IMR-90 (cell line): Measurements from ENCODE around the gene CEP57L1. TPM values are rescaled to one million over a fixed set of nuclear protein-coding genes. Genes with fewer than 3 reads are reported as not detected.

Experiments
- ATAC-seq: fragments of 200-7000 bp; cut with Tn5 transposase; 2 replicates; pipeline ENCODE4 v1.9.1; 2020; ENCODE audit warnings: low read depth, mild to moderate bottlenecking, moderate library complexity
- BruUV-seq: library from RNA; stranded (reverse); fragments of 400-500 nt; replicated peaks from 2 replicates; lab custom pipeline; 2021; lab: Mats Ljungman, UMichigan
- CTCF ChIA-PET: fragments of 300-600 bp; formaldehyde crosslinking; extraction: SDS; loops from one replicate; lab custom pipeline; 2021; ENCODE audit warnings: antibody characterized with exemption; lab: Yijun Ruan, JAX
- POLR2A ChIA-PET: fragments of 300-600 bp; sonication (Branson Sonifier 250); formaldehyde crosslinking; loops from one replicate; lab custom pipeline; 2022; ENCODE audit warnings: antibody characterized with exemption; ENCODE audit not compliant: unreplicated experiment; lab: Charles Lee
- DNase-seq: peaks from one replicate; pipeline ENCODE4 v3.0.0; 2013
- H2AFZ ChIP-seq: replicated peaks from 2 replicates; pipeline ENCODE3; 2013; ENCODE audit warnings: low read length, mild to moderate bottlenecking; ENCODE audit not compliant: poor library complexity
- H2AK5ac ChIP-seq: 2 replicates; pipeline ENCODE4 v1.6.1; 2013; ENCODE audit warnings: low read depth, low read length, inconsistent platforms
- H2AK9ac ChIP-seq: replicated peaks from 2 replicates; pipeline ENCODE3; 2013; ENCODE audit warnings: mild to moderate bottlenecking, low read depth, low read length, moderate library complexity; ENCODE audit not compliant: poor library complexity
- H2BK120ac ChIP-seq: 2 replicates; pipeline ENCODE4 v1.6.1; 2013; ENCODE audit warnings: low read depth, low read length, inconsistent platforms
- H2BK15ac ChIP-seq: 3 replicates; pipeline ENCODE4 v1.6.1; 2013; ENCODE audit warnings: low read depth, low read length, inconsistent platforms
- H2BK20ac ChIP-seq: 2 replicates; pipeline ENCODE4 v1.6.1; 2013; ENCODE audit warnings: low read depth, mild to moderate bottlenecking, inconsistent platforms, low read length, moderate library complexity
- H2BK5ac ChIP-seq: 2 replicates; pipeline ENCODE4 v1.6.1; 2013; ENCODE audit warnings: mild to moderate bottlenecking, low read depth, low read length, inconsistent platforms; ENCODE audit not compliant: poor library complexity, severe bottlenecking
- H3K14ac ChIP-seq: replicated peaks from 2 replicates; pipeline ENCODE4 v1.6.1; 2013; ENCODE audit warnings: low read depth, low read length, inconsistent platforms
- H3K18ac ChIP-seq: 2 replicates; pipeline ENCODE4 v1.6.1; 2013; ENCODE audit warnings: low read depth, low read length, control low read depth
- H3K23ac ChIP-seq: 2 replicates; pipeline ENCODE4 v1.6.1; 2013; ENCODE audit warnings: low read depth, low read length, inconsistent platforms
- H3K27ac ChIP-seq: 2 replicates; pipeline ENCODE4 v1.5.1; 2013; ENCODE audit warnings: mild to moderate bottlenecking, control low read depth, low read length; ENCODE audit not compliant: insufficient read depth
- H3K27me3 ChIP-seq: 2 replicates; pipeline ENCODE4 v1.6.1; 2013; ENCODE audit warnings: low read length; ENCODE audit not compliant: control insufficient read depth, insufficient read depth
- H3K36me3 ChIP-seq: 2 replicates; pipeline ENCODE4 v1.6.1; 2013; ENCODE audit warnings: low read length, mixed read lengths; ENCODE audit not compliant: control insufficient read depth, insufficient read depth
- H3K4ac ChIP-seq: 2 replicates; pipeline ENCODE4 v1.6.1; 2013; ENCODE audit warnings: low read depth, low read length, inconsistent platforms
- H3K4me1 ChIP-seq: 2 replicates; pipeline ENCODE4 v1.6.1; 2013; ENCODE audit warnings: low read length, mixed read lengths; ENCODE audit not compliant: control insufficient read depth, insufficient read depth
- H3K4me2 ChIP-seq: 2 replicates; pipeline ENCODE4 v1.6.1; 2013; ENCODE audit warnings: low read depth, mild to moderate bottlenecking, control low read depth, low read length, moderate library complexity
- H3K4me3 ChIP-seq: 2 replicates; pipeline ENCODE4 v1.5.1; 2013; ENCODE audit warnings: low read depth, mild to moderate bottlenecking, control low read depth, low read length, moderate library complexity; ENCODE audit not compliant: insufficient read depth
- H3K56ac ChIP-seq: 2 replicates; pipeline ENCODE4 v1.6.1; 2013; ENCODE audit warnings: low read length, inconsistent platforms; ENCODE audit not compliant: insufficient read depth; ENCODE audit errors: extremely low read depth
- H3K79me1 ChIP-seq, 2 experiments: 2 replicates each; pipeline ENCODE4 v1.6.1; 2013; ENCODE audit warnings: low read length in 2 of 2, inconsistent platforms in 1 of 2, low read depth in 1 of 2
- H3K9ac ChIP-seq: 2 replicates; pipeline ENCODE4 v1.6.1; 2013; ENCODE audit warnings: low read depth, low read length, control low read depth
- H3K9me1 ChIP-seq: 2 replicates; pipeline ENCODE4 v1.6.1; 2013; ENCODE audit warnings: low read length, inconsistent platforms; ENCODE audit not compliant: insufficient read depth
- H3K9me3 ChIP-seq: 2 replicates; pipeline ENCODE4 v1.6.1; 2013; ENCODE audit warnings: low read length; ENCODE audit not compliant: control insufficient read depth, insufficient read depth
- H4K20me1 ChIP-seq: 2 replicates; pipeline ENCODE4 v1.6.1; 2013; ENCODE audit warnings: low read length, inconsistent platforms; ENCODE audit not compliant: insufficient read depth
- H4K5ac ChIP-seq: 2 replicates; pipeline ENCODE4 v1.6.1; 2013; ENCODE audit warnings: mild to moderate bottlenecking, low read depth, low read length, control low read depth
- H4K8ac ChIP-seq, 2 experiments: 2 replicates each; pipeline ENCODE4 v1.6.1; 2013; ENCODE audit warnings: low read depth in 2 of 2, low read length in 2 of 2, control low read depth in 1 of 2, inconsistent platforms in 1 of 2
- H4K91ac ChIP-seq: 2 replicates; pipeline ENCODE4 v1.6.1; 2013; ENCODE audit warnings: low read depth, low read length, inconsistent platforms; ENCODE audit not compliant: insufficient read depth
- BHLHE40 ChIP-seq: fragments of 150-350 bp; IDR thresholded peaks from 2 replicates; pipeline ENCODE4 v1.6.1; 2016; ENCODE audit warnings: mild to moderate bottlenecking, low read depth, low read length
- CEBPB ChIP-seq: IDR thresholded peaks from 2 replicates; pipeline ENCODE4 v1.6.1; 2012; ENCODE audit warnings: low read depth, low read length, improper control_type of control experiment
- CHD1 ChIP-seq: IDR thresholded peaks from 2 replicates; pipeline ENCODE4 v1.6.1; 2012; ENCODE audit warnings: low read depth, low read length, improper control_type of control experiment
- ELK1 ChIP-seq: fragments of 150-350 bp; IDR thresholded peaks from 2 replicates; pipeline ENCODE4 v1.6.1; 2016; ENCODE audit warnings: low read depth, mild to moderate bottlenecking, low read length, moderate library complexity, borderline replicate concordance
- FOS ChIP-seq: fragments of 150-350 bp; IDR thresholded peaks from 2 replicates; pipeline ENCODE4 v1.6.1; 2016; ENCODE audit warnings: low read depth, low read length
- MAFK ChIP-seq: IDR thresholded peaks from 2 replicates; pipeline ENCODE4 v1.6.1; 2012; ENCODE audit warnings: low read depth, low read length, improper control_type of control experiment
- MXI1 ChIP-seq: IDR thresholded peaks from 2 replicates; pipeline ENCODE4 v1.6.1; 2012; ENCODE audit warnings: low read depth, mild to moderate bottlenecking, low read length, moderate library complexity, borderline replicate concordance
- POLR2A ChIP-seq: IDR thresholded peaks from 2 replicates; pipeline ENCODE4 v1.6.1; 2012; ENCODE audit warnings: mild to moderate bottlenecking, low read depth, low read length
- RAD21 ChIP-seq: IDR thresholded peaks from 2 replicates; pipeline ENCODE4 v1.6.1; 2012; ENCODE audit warnings: low read length, improper control_type of control experiment
- RCOR1 ChIP-seq: IDR thresholded peaks from 2 replicates; pipeline ENCODE4 v1.6.1; 2012; ENCODE audit warnings: mild to moderate bottlenecking, low read length, improper control_type of control experiment; ENCODE audit not compliant: insufficient replicate concordance
- SMC3 ChIP-seq: fragments of 150-350 bp; IDR thresholded peaks from 2 replicates; pipeline ENCODE4 v1.6.1; 2016; ENCODE audit warnings: low read depth, mild to moderate bottlenecking, antibody characterized with exemption, low read length, moderate library complexity
- WGBS, 2 experiments: methylation state at CpG; one replicate each; pipeline versions ENCODE4 v1.1.5 to v1.1.7; 2013; ENCODE audit warnings: missing lambda C conversion rate in 2 of 2; ENCODE audit not compliant: insufficient read length in 1 of 2; ENCODE audit errors: extremely low coverage in 2 of 2; 5-methylcytosine and 5-hydroxymethylcytosine counted together
- dilution Hi-C: fragments of 300-500 bp; cut with HindIII; formaldehyde crosslinking; loops from one replicate; pipeline ENCODE4 v1.14.3; 2018; ENCODE audit warnings: low sequenced_read_pairs; ENCODE audit not compliant: unreplicated experiment
- in situ Hi-C: fragments of 300-500 bp; cut with MboI; formaldehyde crosslinking; loops from 3 replicates; pipeline ENCODE4 v1.14.3; 2019; ENCODE audit warnings: low sequenced_read_pairs, inconsistent platforms, mixed read lengths
- intact Hi-C: fragments of 100-400 bp; cut with micrococcal nuclease; formaldehyde crosslinking; loops from 2 replicates; pipeline ENCODE4 v1.10.0; 2022
- polyA plus RNA-seq, 3 experiments: library from polyadenylated mRNA; depleted of rRNA; stranded (reverse); fragments of >200 nt; gene quantifications; 2 replicates each; pipeline ENCODE4 v1.2.3, GENCODE V29; 2012; ENCODE audit warnings: low replicate concordance in 1 of 3
- total RNA-seq: library from RNA; depleted of rRNA; stranded (reverse); fragments of >200 nt; gene quantifications from 2 replicates; pipeline ENCODE4 v1.2.3, GENCODE V29; 2012

The CEP57L1 gene
- total and polyA plus RNA-seq, 2 of the 4 experiments (the other 2 are of a cell fraction): 10.3 to 21.9 TPM

GRCh38 chr6:109194880-109195279, 99.6 kb downstream of the CEP57L1 start:
- no peaks in the 10 kb centered on the region for H3K4me1 ChIP-seq
- no peak overlapping the region for H2AFZ ChIP-seq
- no peak overlapping the region for H3K9ac ChIP-seq
- no peak overlapping the region for H4K5ac ChIP-seq
- no peak overlapping the region for H3K27ac ChIP-seq
- TF ChIP-seq POLR2A (no peak), MAFK (no peak), MXI1 (no peak), RCOR1 (no peak), CHD1 (no peak), CEBPB (no peak), FOS (no peak), SMC3 (no peak), ELK1 (no peak), BHLHE40 (no peak), RAD21 (no peak)
- H3K9me3 ChIP-seq: no peaks in the 10 kb centered on the region
- H3K4me3 ChIP-seq: no peak overlapping the region
- intact Hi-C loops (no loop called here), in situ Hi-C loops (loop anchor here (25.0 kb wide), 1 partner anchor 192 kb away; the partner anchor contains the start of gene CD164), dilution Hi-C loops (no loop called here)
- no peak overlapping the region for H3K4me2 ChIP-seq
- BruUV-seq: no TSS peak
- no peak overlapping the region for H2AK9ac ChIP-seq
- no peak overlapping the region for H3K23ac ChIP-seq
- ChIA-PET POLR2A (no interaction called here), CTCF (no interaction called here)
- no peaks in the 10 kb centered on the region for H3K79me1 ChIP-seq
- no peak overlapping the region for H2AK5ac ChIP-seq
- H4K20me1 ChIP-seq: no peaks in the 10 kb centered on the region
- no peak overlapping the region for H2BK20ac ChIP-seq
- WGBS, 2 experiments: no CpG with 5 or more reads among the region's 1 CpG
- H2BK120ac ChIP-seq: no peak overlapping the region
- H3K4ac ChIP-seq: no peak overlapping the region
- no peak overlapping the region for H3K14ac ChIP-seq
- no peak for DNase-seq
- no peak for ATAC-seq
- H3K27me3 ChIP-seq: 0 out of 2 replicates have a peak, but pooled peaks cover 3% of the 10 kb centered on the region
- H3K36me3 ChIP-seq: no peaks in the 10 kb centered on the region
- H3K9me1 ChIP-seq: no peaks in the 10 kb centered on the region
- no peak overlapping the region for H4K8ac ChIP-seq
- H2BK5ac ChIP-seq: no peak overlapping the region
- no peak overlapping the region for H3K56ac ChIP-seq
- H2BK15ac ChIP-seq: no peak overlapping the region
- H4K91ac ChIP-seq: no peak overlapping the region
- H3K18ac ChIP-seq: no peak overlapping the region
